ENCODE data around the gene SCARF2.

GRCh38 chr22:20380486-20380885 lies 57.1 kb downstream of the SCARF2 start:
- TF ChIP-seq POLR2A (IDR thresholded peaks at IDR 0.05) (no peak), EP300 (IDR thresholded peaks at IDR 0.05) (no peak), POLR2AphosphoS5 (IDR thresholded peaks at IDR 0.05) (no peak)
- TF ChIP-seq, protein P1, sequence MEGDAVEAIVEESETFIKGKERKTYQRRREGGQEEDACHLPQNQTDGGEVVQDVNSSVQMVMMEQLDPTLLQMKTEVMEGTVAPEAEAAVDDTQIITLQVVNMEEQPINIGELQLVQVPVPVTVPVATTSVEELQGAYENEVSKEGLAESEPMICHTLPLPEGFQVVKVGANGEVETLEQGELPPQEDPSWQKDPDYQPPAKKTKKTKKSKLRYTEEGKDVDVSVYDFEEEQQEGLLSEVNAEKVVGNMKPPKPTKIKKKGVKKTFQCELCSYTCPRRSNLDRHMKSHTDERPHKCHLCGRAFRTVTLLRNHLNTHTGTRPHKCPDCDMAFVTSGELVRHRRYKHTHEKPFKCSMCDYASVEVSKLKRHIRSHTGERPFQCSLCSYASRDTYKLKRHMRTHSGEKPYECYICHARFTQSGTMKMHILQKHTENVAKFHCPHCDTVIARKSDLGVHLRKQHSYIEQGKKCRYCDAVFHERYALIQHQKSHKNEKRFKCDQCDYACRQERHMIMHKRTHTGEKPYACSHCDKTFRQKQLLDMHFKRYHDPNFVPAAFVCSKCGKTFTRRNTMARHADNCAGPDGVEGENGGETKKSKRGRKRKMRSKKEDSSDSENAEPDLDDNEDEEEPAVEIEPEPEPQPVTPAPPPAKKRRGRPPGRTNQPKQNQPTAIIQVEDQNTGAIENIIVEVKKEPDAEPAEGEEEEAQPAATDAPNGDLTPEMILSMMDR (IDR thresholded peaks at IDR 0.05): no peak
